GM12878 (cell line): ENCODE data around the gene AKT3. TPM values are rescaled to one million over a fixed set of nuclear protein-coding genes. Genes with fewer than 3 reads are reported as not detected.

Experiments
- ATAC-seq: fragments of 200-7000 bp; cut with Tn5 transposase; 3 replicates; pipeline ENCODE4 v1.9.1; 2020; ENCODE audit warnings: mild to moderate bottlenecking, moderate library complexity
- BruUV-seq: library from RNA; stranded (reverse); fragments of 400-500 nt; replicated peaks from 2 replicates; lab custom pipeline; 2021; lab: Mats Ljungman, UMichigan
- CTCF ChIA-PET: fragments of 300-600 bp; sonication (Branson Sonifier 250); formaldehyde crosslinking; extraction: SDS; loops from one replicate; lab custom pipeline; 2021; ENCODE audit warnings: inconsistent platforms; lab: Yijun Ruan, JAX
- POLR2A ChIA-PET: fragments of 350-600 bp; formaldehyde crosslinking; extraction: SDS; loops from one replicate; lab custom pipeline; 2021; ENCODE audit warnings: inconsistent platforms; lab: Charles Lee
- RAD21 ChIA-PET: fragments of 300-600 bp; sonication (Branson Sonifier 250); formaldehyde crosslinking; loops from one replicate; lab custom pipeline; 2023; ENCODE audit warnings: antibody characterized with exemption; ENCODE audit not compliant: unreplicated experiment; lab: Charles Lee
- SMC1A ChIA-PET: fragments of 300-600 bp; sonication (Branson Sonifier 250); formaldehyde crosslinking; loops from one replicate; lab custom pipeline; 2023; ENCODE audit not compliant: unreplicated experiment, uncharacterized antibody; lab: Charles Lee
- DNase-seq: peaks from one replicate; pipeline ENCODE4 v3.0.0-alpha.2; 2011; ENCODE audit warnings: low read depth, low spot score
- FAIRE-seq: peaks from 3 replicates; lab custom pipeline; 2011; peaks lifted over from hg19 to GRCh38; lab: Jason Lieb, UNC
- H2AFZ ChIP-seq: 2 replicates; pipeline ENCODE4 v1.6.0; 2011; ENCODE audit warnings: low read depth, low read length, control low read depth; ENCODE audit not compliant: control insufficient read depth
- H3K27ac ChIP-seq: 2 replicates; pipeline ENCODE4 v1.5.1; 2011; ENCODE audit warnings: control low read depth; ENCODE audit not compliant: control insufficient read depth, insufficient read depth
- H3K27me3 ChIP-seq, 2 experiments: replicated peaks in 1 of 2; 2 replicates each; pipeline versions ENCODE4 v1.6.0 to v1.6.1; 2011; ENCODE audit warnings: low read length in 1 of 2; ENCODE audit not compliant: control insufficient read depth in 2 of 2, insufficient read depth in 2 of 2
- H3K36me3 ChIP-seq, 2 experiments: 2 replicates each; pipeline ENCODE4 v1.5.1; 2011; ENCODE audit warnings: low read length in 1 of 2; ENCODE audit not compliant: control insufficient read depth in 2 of 2, insufficient read depth in 2 of 2
- H3K4me1 ChIP-seq: 2 replicates; pipeline ENCODE4 v1.6.1; 2011; ENCODE audit warnings: mild to moderate bottlenecking, low read length, moderate library complexity, mixed read lengths; ENCODE audit not compliant: control insufficient read depth, insufficient read depth
- H3K4me2 ChIP-seq: 2 replicates; pipeline ENCODE4 v1.6.0; 2011; ENCODE audit warnings: control low read depth; ENCODE audit not compliant: control insufficient read depth, insufficient read depth
- H3K4me3 ChIP-seq: fragments of 200-600 bp; sonication (generic); 2 replicates; pipeline ENCODE4 v1.5.1; 2016
- H3K79me2 ChIP-seq: 2 replicates; pipeline ENCODE4 v1.6.0; 2011; ENCODE audit warnings: low read length; ENCODE audit not compliant: control insufficient read depth, insufficient read depth
- H3K9ac ChIP-seq: 2 replicates; pipeline ENCODE4 v1.8.0; 2011; ENCODE audit warnings: low read length, control low read depth, mixed read lengths; ENCODE audit not compliant: control insufficient read depth, insufficient read depth
- H3K9me3 ChIP-seq: replicated peaks from 3 replicates; pipeline ENCODE4 v1.5.1; 2011; ENCODE audit warnings: mild to moderate bottlenecking, low read length; ENCODE audit not compliant: control insufficient read depth, insufficient read depth
- H4K20me1 ChIP-seq: 2 replicates; pipeline ENCODE4 v1.6.0; 2011; ENCODE audit not compliant: control insufficient read depth, insufficient read depth
- CHD4 ChIP-seq: fragments of 200-600 bp; sonication (generic); IDR thresholded peaks from 2 replicates; pipeline ENCODE4 v1.6.1; 2016; ENCODE audit warnings: mild to moderate bottlenecking
- CREM ChIP-seq: IDR thresholded peaks from 2 replicates; pipeline ENCODE4 v1.6.1; 2014; ENCODE audit warnings: antibody characterized with exemption, low read depth
- MEF2A ChIP-seq: IDR thresholded peaks from 2 replicates; pipeline ENCODE4 v1.6.1; 2011; ENCODE audit warnings: low read depth, mild to moderate bottlenecking, low read length, moderate library complexity; ENCODE audit not compliant: insufficient read depth
- POLR2AphosphoS5 ChIP-seq: IDR thresholded peaks from 2 replicates; pipeline ENCODE4 v1.6.1; 2011; ENCODE audit warnings: mild to moderate bottlenecking, low read length, inconsistent platforms
- SIN3A ChIP-seq: IDR thresholded peaks from 2 replicates; pipeline ENCODE4 v1.6.1; 2012; ENCODE audit warnings: low read depth, low read length, improper control_type of control experiment
- STAT3 ChIP-seq: IDR thresholded peaks from 2 replicates; pipeline ENCODE4 v1.6.1; 2011; ENCODE audit warnings: low read depth, low read length, improper control_type of control experiment
- SUZ12 ChIP-seq: fragments of 200-600 bp; sonication (generic); IDR thresholded peaks from one replicate; pipeline ENCODE4 v1.6.1; 2018; ENCODE audit warnings: antibody characterized with exemption, mild to moderate bottlenecking; ENCODE audit not compliant: unreplicated experiment
- TCF12 ChIP-seq: IDR thresholded peaks from 2 replicates; pipeline ENCODE4 v1.6.1; 2011; ENCODE audit warnings: low read depth, mild to moderate bottlenecking, low read length
- TCF3 ChIP-seq: IDR thresholded peaks from 2 replicates; pipeline ENCODE4 v1.6.1; 2012; ENCODE audit warnings: low read depth, mild to moderate bottlenecking, low read length, borderline replicate concordance; ENCODE audit not compliant: insufficient read depth
- ZNF217 ChIP-seq: fragments of 450-650 bp; IDR thresholded peaks from 2 replicates; pipeline ENCODE4 v1.6.1; 2017; ENCODE audit warnings: antibody characterized with exemption, mild to moderate bottlenecking
- ZNF274 ChIP-seq: IDR thresholded peaks from one replicate; pipeline ENCODE4 v1.8.0; 2011; ENCODE audit not compliant: insufficient read length, insufficient read depth
- WGBS: methylation state at CpG from one replicate; pipeline ENCODE4 v1.1.6; 2016; ENCODE audit warnings: low lambda C conversion rate; ENCODE audit not compliant: insufficient replicate concordance, insufficient coverage; ENCODE audit errors: missing lambda C conversion rate; 5-methylcytosine and 5-hydroxymethylcytosine counted together
- in situ Hi-C: fragments of 300-500 bp; cut with MboI; formaldehyde crosslinking; loops from 9 replicates; pipeline ENCODE4 v1.14.3; 2018; ENCODE audit warnings: mixed read lengths
- intact Hi-C: fragments of 100-400 bp; cut with micrococcal nuclease; formaldehyde crosslinking; loops from one replicate; pipeline ENCODE4 v1.14.2; 2022; ENCODE audit not compliant: unreplicated experiment
- polyA plus RNA-seq, 11 experiments: library from polyadenylated mRNA; depleted of rRNA in 4 of 11; unstranded in 6 of 11; stranded (reverse) in 5 of 11; fragments of >200 nt; fragmentation: Nextera tagmentation in 4 of 11; fragmentation: Illumina TruSeq in 1 of 11; extraction: Ambion mirVana in 4 of 11; extraction: Trizol in 1 of 11; gene quantifications; 1 replicate in 1 of 11; 2 replicates in 10 of 11; pipeline versions ENCODE4 v1.2.1 to v1.2.3, GENCODE V29; 2011 to 2016; ENCODE audit warnings: inconsistent platforms in 2 of 11, missing spikeins in 2 of 11, low read depth in 1 of 11
- total RNA-seq, 4 experiments: library from RNA; depleted of rRNA in 3 of 4; stranded (reverse); fragments of >200 nt in 3 of 4; fragmentation: Illumina TruSeq in 1 of 4; extraction: Trizol in 1 of 4; gene quantifications; 2 replicates each; pipeline versions ENCODE4 v1.2.1 to v1.2.3, GENCODE V29; 2013 to 2021
- TF ChIP-seq, protein P1 (sequence below): fragments of 450-650 bp; IDR thresholded peaks from 2 replicates; pipeline ENCODE4 v1.6.1; 2017; ENCODE audit warnings: low read depth, mild to moderate bottlenecking, moderate library complexity
- TF ChIP-seq, protein P2 (sequence below): IDR thresholded peaks from 2 replicates; pipeline ENCODE4 v1.6.1; 2012; ENCODE audit warnings: low read length, inconsistent platforms

The AKT3 gene
- total and polyA plus RNA-seq, 10 of the 15 experiments (the other 5 are each of a cell fraction or from before 2014, with no cell fraction given): 0.03 to 0.56 (median 0.19) TPM

DNA sequence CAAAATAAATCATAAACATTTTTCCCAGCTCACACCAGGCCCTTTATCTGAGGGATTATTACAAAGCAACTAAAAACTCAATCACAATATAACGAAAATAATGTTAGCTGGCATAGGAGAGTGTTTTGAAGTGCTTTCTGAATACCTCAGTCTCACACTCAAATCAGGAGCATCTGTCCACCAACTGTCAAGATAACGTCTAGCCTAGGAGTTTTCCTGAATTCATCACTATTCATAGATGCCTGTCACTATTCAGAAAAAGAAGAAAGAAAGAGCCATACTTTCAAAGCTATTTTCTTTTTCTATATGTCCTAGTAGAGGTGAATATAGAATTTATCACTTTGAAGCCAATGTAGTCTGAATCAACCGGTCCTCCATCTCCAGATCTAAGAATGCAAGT lies 127.0 kb downstream of the AKT3 start:
- ChIA-PET POLR2A (interaction anchor here (0.7 kb wide), 1 partner anchor 12 kb away, joined by 3 read pairs; no protein-coding TSS in a partner anchor), SMC1A (no interaction called here), CTCF (interaction anchor here (1.3 kb wide), 2 partner anchors 11 to 12 kb away, joined by 3 to 4 read pairs; no protein-coding TSS in a partner anchor), RAD21 (no interaction called here)
- Histone ChIP-seq H3K79me2 (no peaks in the 10 kb centered on the region), H3K27me3 (no peaks in the 10 kb centered on the region), H4K20me1 (no peaks in the 10 kb centered on the region), H3K9me3 (no peaks in the 10 kb centered on the region), H3K27ac (no peak overlapping the region), H3K4me3 (no peak overlapping the region), H3K4me2 (no peak overlapping the region), H3K4me1 (peaks cover 29% of the 10 kb centered on the region), H2AFZ (no peak overlapping the region), H3K36me3 (no peaks in the 10 kb centered on the region), H3K9ac (no peak overlapping the region)
- intact Hi-C loops: loop anchor here (10.0 kb wide), 1 partner anchor 732 kb away; the partner anchor contains the start of gene ADSS2
- in situ Hi-C loops: no loop called here
- WGBS: 90% methylated on average over 3 of the region's 3 CpGs
- TF ChIP-seq, protein P1, sequence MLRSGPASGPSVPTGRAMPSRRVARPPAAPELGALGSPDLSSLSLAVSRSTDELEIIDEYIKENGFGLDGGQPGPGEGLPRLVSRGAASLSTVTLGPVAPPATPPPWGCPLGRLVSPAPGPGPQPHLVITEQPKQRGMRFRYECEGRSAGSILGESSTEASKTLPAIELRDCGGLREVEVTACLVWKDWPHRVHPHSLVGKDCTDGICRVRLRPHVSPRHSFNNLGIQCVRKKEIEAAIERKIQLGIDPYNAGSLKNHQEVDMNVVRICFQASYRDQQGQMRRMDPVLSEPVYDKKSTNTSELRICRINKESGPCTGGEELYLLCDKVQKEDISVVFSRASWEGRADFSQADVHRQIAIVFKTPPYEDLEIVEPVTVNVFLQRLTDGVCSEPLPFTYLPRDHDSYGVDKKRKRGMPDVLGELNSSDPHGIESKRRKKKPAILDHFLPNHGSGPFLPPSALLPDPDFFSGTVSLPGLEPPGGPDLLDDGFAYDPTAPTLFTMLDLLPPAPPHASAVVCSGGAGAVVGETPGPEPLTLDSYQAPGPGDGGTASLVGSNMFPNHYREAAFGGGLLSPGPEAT: no peak
- TF ChIP-seq ZNF274 (no peak), SIN3A (no peak), SUZ12 (no peak), CREM (no peak), TCF3 (no peak), ZNF217 (no peak), MEF2A (no peak), POLR2AphosphoS5 (no peak), STAT3 (no peak), CHD4 (no peak), TCF12 (no peak)
- TF ChIP-seq, protein P2, sequence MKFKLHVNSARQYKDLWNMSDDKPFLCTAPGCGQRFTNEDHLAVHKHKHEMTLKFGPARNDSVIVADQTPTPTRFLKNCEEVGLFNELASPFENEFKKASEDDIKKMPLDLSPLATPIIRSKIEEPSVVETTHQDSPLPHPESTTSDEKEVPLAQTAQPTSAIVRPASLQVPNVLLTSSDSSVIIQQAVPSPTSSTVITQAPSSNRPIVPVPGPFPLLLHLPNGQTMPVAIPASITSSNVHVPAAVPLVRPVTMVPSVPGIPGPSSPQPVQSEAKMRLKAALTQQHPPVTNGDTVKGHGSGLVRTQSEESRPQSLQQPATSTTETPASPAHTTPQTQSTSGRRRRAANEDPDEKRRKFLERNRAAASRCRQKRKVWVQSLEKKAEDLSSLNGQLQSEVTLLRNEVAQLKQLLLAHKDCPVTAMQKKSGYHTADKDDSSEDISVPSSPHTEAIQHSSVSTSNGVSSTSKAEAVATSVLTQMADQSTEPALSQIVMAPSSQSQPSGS: no peak
- no peak for ATAC-seq
- FAIRE-seq: no peak
- BruUV-seq: no TSS peak
- no peak for DNase-seq
